SH-SY5Y (cell line): ENCODE data around the gene ATP9A.

Experiments used
- GATA2 ChIP-seq: IDR thresholded peaks from 2 replicates; pipeline ENCODE4 v1.6.1; 2011; ENCODE audit warnings: mild to moderate bottlenecking, low read depth, low read length
- GATA3 ChIP-seq: IDR thresholded peaks from 2 replicates; pipeline ENCODE4 v1.6.1; 2011; ENCODE audit warnings: low read depth, mild to moderate bottlenecking, low read length, moderate library complexity

ATP9A gene

GRCh38 chr20:51647674-51648570 is 120.3 kb downstream of the ATP9A start:
- TF ChIP-seq GATA2: no peak
- no peak for TF ChIP-seq GATA3

GRCh38 chr20:51643390-51643789 is 124.8 kb downstream of the ATP9A start:
- TF ChIP-seq GATA3 (no peak), GATA2 (no peak)

GRCh38 chr20:51641866-51642265 is 126.3 kb downstream of the ATP9A start:
- TF ChIP-seq GATA3: no peak
- no peak for TF ChIP-seq GATA2

- no peak for TF ChIP-seq GATA2
- no peak for TF ChIP-seq GATA3
Measured at GRCh38 chr20:51640743-51641142, 127.4 kb downstream of the ATP9A start.

GRCh38 chr20:51639206-51639832 is 128.9 kb downstream of the ATP9A start:
- TF ChIP-seq GATA3 (no peak), GATA2 (no peak)

- no peak for TF ChIP-seq GATA2
- no peak for TF ChIP-seq GATA3
Measured at GRCh38 chr20:51637241-51637640, 130.9 kb downstream of the ATP9A start.

- TF ChIP-seq GATA2: no peak
- TF ChIP-seq GATA3: no peak
Measured at GRCh38 chr20:51636123-51636522, 132.1 kb downstream of the ATP9A start.

- TF ChIP-seq GATA2: no peak
Measured at GRCh38 chr20:51635680-51636079, 132.5 kb downstream of the ATP9A start.

GRCh38 chr20:51634877-51635276 is 133.3 kb downstream of the ATP9A start:
- TF ChIP-seq GATA2 (no peak), GATA3 (no peak)

GRCh38 chr20:51634257-51634656 is 133.9 kb downstream of the ATP9A start:
- TF ChIP-seq GATA3: no peak

GRCh38 chr20:51633430-51633829 is 134.8 kb downstream of the ATP9A start:
- TF ChIP-seq GATA2: no peak
- no peak for TF ChIP-seq GATA3

GRCh38 chr20:51631953-51632352 is 136.2 kb downstream of the ATP9A start:
- TF ChIP-seq GATA2 (no peak), GATA3 (no peak)

- TF ChIP-seq GATA3 (no peak), GATA2 (no peak)
Measured at GRCh38 chr20:51631011-51631950, 136.9 kb downstream of the ATP9A start.

GRCh38 chr20:51629399-51630058 is 138.7 kb downstream of the ATP9A start:
- TF ChIP-seq GATA3: no peak
- no peak for TF ChIP-seq GATA2

- no peak for TF ChIP-seq GATA2
Measured at GRCh38 chr20:51628533-51629398, 139.4 kb downstream of the ATP9A start.
